Choroid plexus epithelial cell (primary cell): Measurements from ENCODE around the gene GSAP.

Experiments used
- DNase-seq: peaks from one replicate; pipeline ENCODE4 v3.0.0-alpha.2; 2010; ENCODE audit warnings: low read depth
- H3K4me3 ChIP-seq: 2 replicates; pipeline ENCODE4 v1.5.1; 2011; ENCODE audit warnings: low read depth, mild to moderate bottlenecking, control low read depth, low read length, moderate library complexity
- TF ChIP-seq, protein P1 (sequence below): conservative IDR thresholded peaks from 2 replicates; pipeline ENCODE4 v1.5.1; 2011; ENCODE audit warnings: low read depth, mild to moderate bottlenecking, control low read depth, inconsistent platforms, low read length, moderate library complexity

Gene GSAP

DNA sequence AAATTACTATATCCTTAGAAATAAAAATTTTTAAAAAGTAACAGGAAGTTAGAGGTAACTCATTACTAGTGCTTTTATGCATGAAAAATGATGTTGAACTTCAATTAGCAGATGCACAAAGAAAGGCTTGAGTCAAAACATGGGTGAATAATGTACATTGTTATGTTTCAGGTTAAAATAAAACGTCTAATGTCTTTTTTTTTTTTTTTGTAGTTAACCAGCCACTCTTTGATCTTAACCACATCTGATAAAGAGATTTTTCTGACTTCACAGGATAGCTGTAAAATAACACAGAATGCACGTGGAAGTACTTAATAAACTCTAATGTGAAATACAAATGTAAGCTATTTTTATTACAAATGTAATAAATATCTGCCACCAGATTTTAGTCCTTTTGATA is 61.7 kb downstream of the GSAP start:
- DNase-seq = no peak
- H3K4me3 ChIP-seq = no peak overlapping the region

DNA sequence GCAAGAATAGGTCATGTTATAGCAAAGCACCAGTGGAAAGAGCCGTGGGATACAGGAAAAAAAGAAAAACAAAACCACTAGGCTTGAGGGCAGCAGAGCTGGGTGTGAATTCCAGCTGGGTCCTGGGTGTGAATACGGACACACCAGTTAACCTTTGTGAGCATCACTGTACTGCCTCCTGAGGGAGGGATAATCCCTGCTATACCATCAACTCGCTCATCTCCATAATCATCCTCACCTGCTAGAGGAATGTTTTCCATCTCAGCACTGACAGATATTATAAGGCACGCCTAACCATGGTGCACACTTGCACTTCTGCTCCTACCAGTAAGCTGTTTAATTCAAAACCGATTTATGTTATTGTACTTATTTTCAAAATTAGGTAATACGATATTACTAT is 62.2 kb downstream of the GSAP start:
- DNase-seq = no peak
- TF ChIP-seq, protein P1, sequence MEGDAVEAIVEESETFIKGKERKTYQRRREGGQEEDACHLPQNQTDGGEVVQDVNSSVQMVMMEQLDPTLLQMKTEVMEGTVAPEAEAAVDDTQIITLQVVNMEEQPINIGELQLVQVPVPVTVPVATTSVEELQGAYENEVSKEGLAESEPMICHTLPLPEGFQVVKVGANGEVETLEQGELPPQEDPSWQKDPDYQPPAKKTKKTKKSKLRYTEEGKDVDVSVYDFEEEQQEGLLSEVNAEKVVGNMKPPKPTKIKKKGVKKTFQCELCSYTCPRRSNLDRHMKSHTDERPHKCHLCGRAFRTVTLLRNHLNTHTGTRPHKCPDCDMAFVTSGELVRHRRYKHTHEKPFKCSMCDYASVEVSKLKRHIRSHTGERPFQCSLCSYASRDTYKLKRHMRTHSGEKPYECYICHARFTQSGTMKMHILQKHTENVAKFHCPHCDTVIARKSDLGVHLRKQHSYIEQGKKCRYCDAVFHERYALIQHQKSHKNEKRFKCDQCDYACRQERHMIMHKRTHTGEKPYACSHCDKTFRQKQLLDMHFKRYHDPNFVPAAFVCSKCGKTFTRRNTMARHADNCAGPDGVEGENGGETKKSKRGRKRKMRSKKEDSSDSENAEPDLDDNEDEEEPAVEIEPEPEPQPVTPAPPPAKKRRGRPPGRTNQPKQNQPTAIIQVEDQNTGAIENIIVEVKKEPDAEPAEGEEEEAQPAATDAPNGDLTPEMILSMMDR = no peak

More for the DNA sequence above, 61.7 kb downstream of the GSAP start:
- TF ChIP-seq, protein P1 = no peak

GRCh38 chr7:77353407-77353721 is 62.8 kb downstream of the GSAP start:
- no peak overlapping the region for H3K4me3 ChIP-seq
- TF ChIP-seq, protein P1 = no peak
- DNase-seq = peak; percentile 41

More for the DNA sequence above, 62.2 kb downstream of the GSAP start:
- no peak overlapping the region for H3K4me3 ChIP-seq

DNA sequence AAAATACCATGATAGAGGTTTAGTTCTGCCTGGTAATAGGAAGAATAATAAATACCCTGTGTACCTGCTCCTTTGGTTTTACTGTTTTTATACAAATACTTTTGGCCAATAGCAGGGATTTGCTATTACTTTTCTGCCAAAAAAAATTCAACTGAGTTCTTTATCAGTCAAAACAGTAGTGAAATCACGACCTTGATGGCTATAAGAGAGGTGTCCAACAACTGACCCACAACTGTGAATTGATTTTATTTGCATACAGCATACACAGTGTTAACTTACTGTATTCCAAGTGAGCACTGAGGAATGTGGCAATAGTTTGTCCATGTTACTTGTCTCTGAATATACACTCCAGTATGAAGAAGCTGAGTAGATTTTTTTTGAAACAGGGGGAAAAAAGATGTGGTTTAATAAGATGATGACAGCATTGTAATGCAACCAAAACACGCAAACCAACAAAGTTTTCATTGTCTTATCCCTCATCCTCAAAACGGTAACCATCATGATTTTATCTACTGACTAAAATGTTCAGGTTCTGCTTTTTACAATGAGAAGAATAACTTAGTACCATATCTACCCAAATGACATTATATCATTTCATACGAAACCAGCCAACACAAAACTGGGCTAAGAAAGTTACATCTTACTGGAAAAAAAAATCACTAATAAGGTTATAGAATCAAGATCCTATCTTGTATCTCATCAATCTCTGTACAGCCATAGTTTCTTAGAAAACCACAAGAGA is 63.3 kb downstream of the GSAP start:
- no peak overlapping the region for H3K4me3 ChIP-seq
- no peak for DNase-seq
- TF ChIP-seq, protein P1 = no peak

DNA sequence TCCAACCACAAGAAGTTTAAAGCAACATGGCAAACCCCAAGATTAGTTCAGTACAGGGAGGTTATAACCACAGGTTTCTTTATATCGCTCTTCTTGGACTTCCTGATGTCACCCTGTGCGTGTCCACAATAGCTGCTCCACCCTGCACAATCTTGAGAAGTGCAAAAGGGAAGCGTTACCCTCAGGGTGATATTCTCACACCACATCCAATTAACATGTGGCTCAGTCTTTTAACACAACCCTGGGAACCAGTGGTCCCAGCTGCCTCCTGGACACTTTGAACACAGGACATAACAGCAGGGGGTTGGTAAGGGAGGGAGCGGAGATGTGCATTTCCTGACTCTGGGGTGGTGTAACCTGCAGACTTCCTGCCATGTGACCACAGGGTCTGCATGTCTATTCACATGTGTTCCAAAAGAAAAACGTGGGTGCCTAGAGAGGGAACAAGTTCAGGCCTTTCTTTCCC is 64.6 kb downstream of the GSAP start:
- DNase-seq = peak; percentile 42
- TF ChIP-seq, protein P1 = no peak
- H3K4me3 ChIP-seq = no peak overlapping the region

DNA sequence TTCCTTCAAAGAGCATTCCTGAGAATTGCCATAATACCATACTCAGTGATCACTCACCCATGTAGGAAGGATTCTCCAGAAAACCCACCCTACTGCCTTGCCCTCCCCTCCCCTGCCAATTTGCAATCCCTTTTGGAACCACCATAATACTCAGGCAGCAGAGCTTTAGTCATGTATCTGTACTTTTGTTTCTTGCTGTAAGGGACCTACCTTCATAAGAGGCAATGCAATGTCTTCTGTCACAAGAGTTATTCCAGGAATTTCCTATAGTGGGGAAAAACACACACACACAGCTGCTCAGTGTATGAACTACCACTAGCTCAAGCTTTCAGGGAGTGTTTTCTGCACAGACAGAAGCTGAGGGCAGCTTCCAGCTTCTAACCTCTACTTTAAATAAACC is 67.0 kb downstream of the GSAP start:
- TF ChIP-seq, protein P1 = peak; percentile 23
- DNase-seq = peak; percentile 38
- H3K4me3 ChIP-seq = no peak overlapping the region

DNA sequence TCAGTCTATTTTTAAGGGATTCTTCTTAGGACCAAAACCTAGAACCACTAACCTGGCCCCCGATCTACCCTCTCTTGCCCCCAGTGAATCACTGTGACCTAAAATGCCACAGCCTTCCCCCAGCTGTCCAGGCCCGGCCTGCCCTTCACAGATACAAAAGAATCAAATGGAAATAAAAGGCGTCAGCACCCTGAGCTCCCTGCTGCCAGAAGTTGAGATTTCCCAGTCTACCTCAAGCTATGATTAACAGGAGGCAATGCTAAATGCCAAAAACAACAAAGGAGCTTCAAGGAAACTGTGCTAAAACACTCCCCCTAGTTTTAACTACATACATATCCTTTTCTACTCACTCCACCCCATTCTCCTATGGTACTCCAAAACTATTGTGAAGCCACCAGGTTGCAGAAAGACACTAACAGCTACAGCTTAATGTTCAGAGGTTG is 67.8 kb downstream of the GSAP start:
- TF ChIP-seq, protein P1 = peak; percentile 33
- peak; percentile 92 for DNase-seq
- no peak overlapping the region for H3K4me3 ChIP-seq
